B cell (primary cell): ENCODE measurements around the gene LZTFL1. TPM values are rescaled to one million over a fixed set of nuclear protein-coding genes. Genes with fewer than 3 reads are reported as not detected.

Source experiments
- ATAC-seq: fragments of 200-7000 bp; cut with Tn5 transposase; one replicate; pipeline ENCODE4 v1.10.0; 2021; ENCODE audit warnings: low read depth, mild to moderate bottlenecking, moderate number of reproducible peaks, moderate library complexity
- CTCF ChIA-PET: fragments of 350-600 bp; sonication (Branson Sonifier 250); formaldehyde crosslinking; loops from one replicate; lab custom pipeline; 2021; ENCODE audit warnings: antibody characterized with exemption, inconsistent platforms; lab: Charles Lee
- POLR2A ChIA-PET: fragments of 350-600 bp; sonication (Branson Sonifier 250); formaldehyde crosslinking; loops from one replicate; lab custom pipeline; 2021; ENCODE audit warnings: antibody characterized with exemption; lab: Charles Lee
- DNase-seq: peaks from one replicate; pipeline ENCODE4 v3.0.0; 2013
- H2AFZ ChIP-seq: 2 replicates; pipeline ENCODE4 v1.6.1; 2012; ENCODE audit warnings: mild to moderate bottlenecking, low read depth, low read length; ENCODE audit not compliant: insufficient read depth, poor library complexity, severe bottlenecking
- H3K27ac ChIP-seq, 2 donors: 1 replicate in 1 of 2; 2 replicates in 1 of 2; pipeline ENCODE4 v1.5.1; 2012 to 2013; ENCODE audit warnings: low read length in 2 of 2, mild to moderate bottlenecking in 2 of 2, moderate library complexity in 1 of 2
- H3K27me3 ChIP-seq, 4 experiments: fragments of 200-600 bp in 1 of 4; sonication (generic) in 1 of 4; replicated peaks in 1 of 4; 1 replicate in 2 of 4; 2 replicates in 2 of 4; pipeline versions ENCODE4 v1.6.1 to v1.7.0; 2013 to 2016; ENCODE audit warnings: low read length in 3 of 4, mild to moderate bottlenecking in 2 of 4, mixed read lengths in 1 of 4, moderate library complexity in 1 of 4; ENCODE audit not compliant: insufficient read depth in 4 of 4, control insufficient read depth in 3 of 4; ENCODE audit errors: control extremely low read depth in 1 of 4
- H3K36me3 ChIP-seq, 2 experiments: replicated peaks in 1 of 2; 1 replicate in 1 of 2; 2 replicates in 1 of 2; pipeline versions ENCODE4 v1.6.1 to v1.7.1; 2013; ENCODE audit warnings: low read length in 1 of 2; ENCODE audit not compliant: insufficient read depth in 2 of 2, control insufficient read depth in 1 of 2; ENCODE audit errors: control extremely low read depth in 1 of 2, extremely low read depth in 1 of 2
- H3K4me1 ChIP-seq, 2 donors: fragments of 200-600 bp in 1 of 2; sonication (generic) in 1 of 2; 1 replicate in 1 of 2; 2 replicates in 1 of 2; pipeline versions ENCODE4 v1.5.1 to v1.6.1; 2013 to 2017; ENCODE audit warnings: low read length in 2 of 2; ENCODE audit not compliant: control insufficient read depth in 2 of 2, insufficient read depth in 2 of 2
- H3K4me2 ChIP-seq: replicated peaks from 2 replicates; pipeline ENCODE3; 2012; ENCODE audit warnings: mild to moderate bottlenecking, low read depth, low read length; ENCODE audit not compliant: poor library complexity, severe bottlenecking
- H3K4me3 ChIP-seq, 5 experiments: fragments of 200-600 bp in 1 of 5; sonication (generic) in 1 of 5; 1 replicate in 3 of 5; 2 replicates in 2 of 5; pipeline versions ENCODE4 v1.5.1 to v1.7.0; 2011 to 2016; ENCODE audit warnings: low read length in 4 of 5, mild to moderate bottlenecking in 4 of 5, low read depth in 2 of 5, control low read depth in 1 of 5, moderate library complexity in 1 of 5; ENCODE audit not compliant: insufficient read depth in 1 of 5; ENCODE audit errors: control extremely low read depth in 1 of 5, extremely low read depth in 1 of 5
- H3K79me2 ChIP-seq: fragments of 200-600 bp; sonication (generic); one replicate; pipeline ENCODE4 v1.6.0; 2016; ENCODE audit warnings: low read length; ENCODE audit not compliant: control insufficient read depth, insufficient read depth
- H3K9ac ChIP-seq: fragments of 200-600 bp; sonication (generic); 2 replicates; pipeline ENCODE4 v1.6.1; 2017; ENCODE audit warnings: mild to moderate bottlenecking, low read length, moderate library complexity
- H3K9me3 ChIP-seq, 3 donors: one replicate each; pipeline versions ENCODE4 v1.6.1 to v1.7.1; 2013; ENCODE audit warnings: low read length in 2 of 3; ENCODE audit not compliant: control insufficient read depth in 2 of 3, insufficient read depth in 1 of 3; ENCODE audit errors: control extremely low read depth in 1 of 3
- H4K20me1 ChIP-seq: 2 replicates; pipeline ENCODE4 v1.6.0; 2012; ENCODE audit warnings: mild to moderate bottlenecking, low read length; ENCODE audit not compliant: insufficient read depth, control insufficient read depth, poor library complexity, severe bottlenecking
- H3K27ac Mint-ChIP-seq: one replicate; pipeline ENCODE4 v1.8.0; 2021; ENCODE audit warnings: mixed read lengths
- H3K27me3 Mint-ChIP-seq: one replicate; pipeline ENCODE4 v1.8.0; 2021; ENCODE audit warnings: mixed read lengths
- H3K4me1 Mint-ChIP-seq: one replicate; pipeline ENCODE4 v1.8.0; 2021; ENCODE audit warnings: mixed read lengths
- H3K4me3 Mint-ChIP-seq: one replicate; pipeline ENCODE4 v1.8.0; 2021; ENCODE audit warnings: mixed read lengths
- H3K9me3 Mint-ChIP-seq: one replicate; pipeline ENCODE4 v1.8.0; 2022; ENCODE audit warnings: mixed read lengths; ENCODE audit not compliant: insufficient read depth
- CTCF ChIP-seq: fragments of 200-600 bp; IDR thresholded peaks from one replicate; pipeline ENCODE4 v1.8.0; 2022; ENCODE audit warnings: antibody characterized with exemption, mild to moderate bottlenecking
- EZH2 ChIP-seq: IDR thresholded peaks from 2 replicates; pipeline ENCODE4 v1.6.1; 2012; ENCODE audit warnings: borderline replicate concordance, low read depth, mild to moderate bottlenecking, moderate library complexity, low read length; ENCODE audit not compliant: insufficient read depth, poor library complexity, severe bottlenecking
- WGBS: methylation state at CpG from one replicate; pipeline ENCODE4 v1.1.5; 2013; ENCODE audit warnings: missing lambda C conversion rate; ENCODE audit not compliant: insufficient coverage; 5-methylcytosine and 5-hydroxymethylcytosine counted together
- intact Hi-C: fragments of 100-400 bp; cut with micrococcal nuclease; formaldehyde crosslinking; loops from one replicate; pipeline ENCODE4 v1.10.0; 2022
- polyA plus RNA-seq: library from polyadenylated mRNA; depleted of rRNA; stranded (reverse); fragments of >200 nt; gene quantifications from 2 replicates; pipeline ENCODE4 v1.2.3, GENCODE V29; 2012
- total RNA-seq, 2 donors: library from RNA; stranded (reverse); fragments of 120-200 nt in 1 of 2; gene quantifications; 1 replicate in 1 of 2; 2 replicates in 1 of 2; pipeline versions ENCODE4 v1.2.3 to v1.2.4, GENCODE V29; 2013 to 2022

The LZTFL1 gene
- total and polyA plus RNA-seq, 2 donors (not counting 1 experiment from before 2014, with no cell fraction given) = 16.5 to 17.8 TPM

- no peak overlapping the region for H3K4me3 ChIP-seq
- WGBS = 100% methylated on average over 3 of the region's 3 CpGs
- no peak for ATAC-seq
- H3K4me2 ChIP-seq = no peak overlapping the region
- TF ChIP-seq EZH2 (no peak), CTCF (no peak)
- no peaks in the 10 kb centered on the region for H3K36me3 ChIP-seq
- no peaks in the 10 kb centered on the region for H4K20me1 ChIP-seq
- no peak for DNase-seq
- H3K79me2 ChIP-seq = no peaks in the 10 kb centered on the region
- no peak overlapping the region for H3K9ac ChIP-seq
- H3K4me1 ChIP-seq = no peaks in the 10 kb centered on the region
- intact Hi-C loops = no loop called here
- no peaks in the 10 kb centered on the region for H3K27me3 ChIP-seq
- no peak overlapping the region for H3K27ac ChIP-seq
- CTCF ChIA-PET = no interaction called here
- Mint-ChIP-seq H3K27ac (no peak overlapping the region), H3K27me3 (peaks cover 5% of the 10 kb centered on the region), H3K9me3 (peaks cover 6% of the 10 kb centered on the region), H3K4me3 (no peak overlapping the region), H3K4me1 (no peaks in the 10 kb centered on the region)
- no peak overlapping the region for H2AFZ ChIP-seq
- POLR2A ChIA-PET = no interaction called here
- peaks cover 0 to 4% (median 0%) of the 10 kb centered on the region in 3 donors for H3K9me3 ChIP-seq
Measured at GRCh38 chr3:45783667-45784066, 58.3 kb downstream of the LZTFL1 start.

GRCh38 chr3:45782381-45782780 is 59.5 kb downstream of the LZTFL1 start:
- Mint-ChIP-seq H3K27me3 (peaks cover 5% of the 10 kb centered on the region), H3K4me1 (no peaks in the 10 kb centered on the region), H3K4me3 (no peak overlapping the region), H3K27ac (no peak overlapping the region), H3K9me3 (peaks cover 6% of the 10 kb centered on the region)
- no peak for ATAC-seq
- Histone ChIP-seq H2AFZ (no peak overlapping the region), H3K4me2 (no peak overlapping the region), H3K9me3 (peaks cover 0 to 4% (median 0%) of the 10 kb centered on the region in 3 donors), H3K9ac (no peak overlapping the region), H3K27me3 (no peaks in the 10 kb centered on the region), H3K4me3 (no peak overlapping the region), H3K4me1 (no peaks in the 10 kb centered on the region), H4K20me1 (no peaks in the 10 kb centered on the region), H3K36me3 (no peaks in the 10 kb centered on the region), H3K27ac (no peak overlapping the region), H3K79me2 (no peaks in the 10 kb centered on the region)
- WGBS = 92% methylated on average over 3 of the region's 3 CpGs
- ChIA-PET CTCF (no interaction called here), POLR2A (no interaction called here)
- TF ChIP-seq EZH2 (no peak), CTCF (no peak)
- intact Hi-C loops = no loop called here
- no peak for DNase-seq
